HEK293 (cell line): ENCODE measurements around the gene SLC29A1.
"Not testable (repeated sequence)": the region's sequence is repeated elsewhere in the genome, so short reads cannot be mapped to it uniquely, and the experiment has no call there.

Source experiments
- CTCF ChIA-PET: fragments of 350-600 bp; formaldehyde crosslinking; extraction: SDS; loops from one replicate; lab custom pipeline; 2021; ENCODE audit warnings: antibody characterized with exemption; lab: Yijun Ruan, JAX
- POLR2A ChIA-PET: fragments of 300-600 bp; formaldehyde crosslinking; extraction: SDS; loops from one replicate; lab custom pipeline; 2020; ENCODE audit warnings: antibody characterized with exemption, inconsistent platforms; lab: Yijun Ruan, JAX
- H3K27ac ChIP-seq: fragments of 200-500 bp; sonication (Bioruptor generic); 2 replicates; pipeline ENCODE4 v1.5.1; 2014; ENCODE audit warnings: low read depth, low read length, control low read depth, inconsistent platforms; ENCODE audit errors: extremely low read depth
- H3K36me3 ChIP-seq, 2 experiments: fragments of 200-500 bp in 1 of 2; sonication (Bioruptor generic) in 1 of 2; 1 replicate in 1 of 2; 2 replicates in 1 of 2; pipeline ENCODE4 v1.5.1; 2014 to 2017; ENCODE audit warnings: inconsistent platforms in 2 of 2, low read length in 2 of 2; ENCODE audit not compliant: control insufficient read depth in 2 of 2, insufficient read depth in 1 of 2
- H3K4me1 ChIP-seq: fragments of 200-500 bp; sonication (Bioruptor generic); 2 replicates; pipeline ENCODE4 v1.5.1; 2014; ENCODE audit warnings: mild to moderate bottlenecking, low read length, inconsistent platforms; ENCODE audit not compliant: control insufficient read depth, insufficient read depth
- H3K4me3 ChIP-seq: 2 replicates; pipeline ENCODE4 v1.5.1; 2011; ENCODE audit warnings: low read depth, mild to moderate bottlenecking, control low read depth, low read length, moderate library complexity
- H3K9me3 ChIP-seq: fragments of 200-500 bp; sonication (Bioruptor generic); 2 replicates; pipeline ENCODE4 v1.5.1; 2014; ENCODE audit warnings: low read depth, low read length, inconsistent platforms; ENCODE audit not compliant: control insufficient read depth, insufficient read depth
- GLIS2 ChIP-seq: fragments of 450-650 bp; formaldehyde crosslinking; IDR thresholded peaks from 2 replicates; pipeline ENCODE4 v1.5.1; 2016; ENCODE audit warnings: missing biosample characterization, missing genetic modification characterization
- RBAK ChIP-seq: fragments of 450-650 bp; formaldehyde crosslinking; IDR thresholded peaks from 2 replicates; pipeline ENCODE4 v1.5.1; 2016; ENCODE audit warnings: missing biosample characterization, missing genetic modification characterization
- SCRT2 ChIP-seq: fragments of 450-650 bp; formaldehyde crosslinking; IDR thresholded peaks from 2 replicates; pipeline ENCODE4 v1.5.1; 2016; ENCODE audit warnings: missing biosample characterization, missing genetic modification characterization
- ZBTB49 ChIP-seq: fragments of 450-650 bp; formaldehyde crosslinking; IDR thresholded peaks from 2 replicates; pipeline ENCODE4 v1.5.1; 2016; ENCODE audit warnings: missing biosample characterization, missing genetic modification characterization, low read depth
- ZFP69B ChIP-seq: fragments of 450-650 bp; formaldehyde crosslinking; IDR thresholded peaks from 2 replicates; pipeline ENCODE4 v1.5.1; 2016; ENCODE audit warnings: missing biosample characterization, missing genetic modification characterization
- ZNF169 ChIP-seq: fragments of 450-650 bp; formaldehyde crosslinking; IDR thresholded peaks from 2 replicates; pipeline ENCODE4 v1.5.1; 2016; ENCODE audit warnings: missing biosample characterization, missing genetic modification characterization
- ZNF23 ChIP-seq: fragments of 450-650 bp; formaldehyde crosslinking; IDR thresholded peaks from 2 replicates; pipeline ENCODE4 v1.5.1; 2016; ENCODE audit warnings: missing biosample characterization, missing genetic modification characterization, borderline replicate concordance
- ZNF24 ChIP-seq: fragments of 450-650 bp; formaldehyde crosslinking; IDR thresholded peaks from 2 replicates; pipeline ENCODE4 v1.5.1; 2016; ENCODE audit warnings: missing biosample characterization, missing genetic modification characterization
- ZNF426 ChIP-seq: fragments of 450-650 bp; formaldehyde crosslinking; IDR thresholded peaks from 2 replicates; pipeline ENCODE4 v1.5.1; 2017; ENCODE audit warnings: missing biosample characterization, missing genetic modification characterization, mild to moderate bottlenecking, inconsistent platforms, moderate library complexity
- ZNF449 ChIP-seq: fragments of 450-650 bp; formaldehyde crosslinking; IDR thresholded peaks from 2 replicates; pipeline ENCODE4 v1.5.1; 2017; ENCODE audit warnings: missing biosample characterization, mild to moderate bottlenecking, missing genetic modification characterization, moderate library complexity
- ZNF560 ChIP-seq: fragments of 450-650 bp; formaldehyde crosslinking; IDR thresholded peaks from 2 replicates; pipeline ENCODE4 v1.5.1; 2017; ENCODE audit warnings: missing biosample characterization, missing genetic modification characterization, borderline replicate concordance
- ZNF629 ChIP-seq: fragments of 450-650 bp; formaldehyde crosslinking; IDR thresholded peaks from 2 replicates; pipeline ENCODE4 v1.5.1; 2017; ENCODE audit warnings: missing biosample characterization, missing genetic modification characterization
- ZNF664 ChIP-seq: fragments of 450-650 bp; formaldehyde crosslinking; IDR thresholded peaks from 2 replicates; pipeline ENCODE4 v1.5.1; 2016; ENCODE audit warnings: missing biosample characterization, missing genetic modification characterization
- ZNF701 ChIP-seq: fragments of 450-650 bp; formaldehyde crosslinking; IDR thresholded peaks from 2 replicates; pipeline ENCODE4 v1.5.1; 2016; ENCODE audit warnings: missing biosample characterization, missing genetic modification characterization
- ZNF791 ChIP-seq: fragments of 450-650 bp; formaldehyde crosslinking; IDR thresholded peaks from 2 replicates; pipeline ENCODE4 v1.5.1; 2016; ENCODE audit warnings: missing biosample characterization, missing genetic modification characterization
- ZNF830 ChIP-seq: fragments of 450-650 bp; IDR thresholded peaks from 2 replicates; pipeline ENCODE4 v1.5.0; 2018; ENCODE audit warnings: missing biosample characterization, missing genetic modification characterization, low read depth, mild to moderate bottlenecking, moderate library complexity
- ZSCAN18 ChIP-seq: fragments of 450-650 bp; formaldehyde crosslinking; IDR thresholded peaks from 2 replicates; pipeline ENCODE4 v1.5.1; 2016; ENCODE audit warnings: missing biosample characterization, missing genetic modification characterization

SLC29A1 gene

DNA sequence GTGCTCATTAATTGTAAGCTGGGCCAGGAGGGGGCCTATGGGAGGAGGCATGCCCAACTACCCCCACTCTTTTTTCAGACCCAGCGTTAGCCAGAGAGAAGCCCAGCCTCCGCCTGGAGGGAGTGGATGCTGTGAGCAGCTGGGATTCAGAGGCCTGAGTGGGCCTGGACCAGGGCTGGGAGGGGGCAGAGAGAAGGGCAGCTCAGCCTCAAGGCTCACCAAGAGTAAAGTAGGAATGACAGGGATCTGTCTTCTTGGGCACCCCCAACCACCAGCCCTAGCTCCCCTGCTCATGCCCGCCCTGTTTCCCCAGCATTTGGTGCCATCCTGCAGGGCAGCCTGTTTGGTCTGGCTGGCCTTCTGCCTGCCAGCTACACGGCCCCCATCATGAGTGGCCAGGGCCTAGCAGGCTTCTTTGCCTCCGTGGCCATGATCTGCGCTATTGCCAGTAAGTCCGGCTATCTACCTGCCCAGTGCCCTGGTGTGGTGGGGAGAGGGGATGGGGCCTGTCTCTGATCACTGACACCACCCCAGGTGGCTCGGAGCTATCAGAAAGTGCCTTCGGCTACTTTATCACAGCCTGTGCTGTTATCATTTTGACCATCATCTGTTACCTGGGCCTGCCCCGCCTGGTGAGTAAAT lies 6.8 kb downstream of the SLC29A1 start:
- Histone ChIP-seq H3K9me3 (no peaks in the 10 kb centered on the region), H3K4me1 (peaks cover 13% of the 10 kb centered on the region), H3K4me3 (no peak overlapping the region), H3K27ac (no peak overlapping the region), H3K36me3 (peaks cover 5 to 68% of the 10 kb centered on the region in 2 experiments; a peak in 2 of 3 replicates)
- no peak for TF ChIP-seq ZNF830
- TF ChIP-seq ZFP69B (tag by site-specific recombination) = no peak
- no peak for TF ChIP-seq ZNF629 (tag by site-specific recombination)
- TF ChIP-seq ZNF560 (tag by site-specific recombination) = no peak
- TF ChIP-seq ZSCAN18 = no peak
- no peak for TF ChIP-seq ZNF791 (tag by site-specific recombination)
- no peak for TF ChIP-seq ZNF664 (tag by site-specific recombination)
- no peak for TF ChIP-seq ZNF701 (tag by site-specific recombination)
- TF ChIP-seq GLIS2 (tag by site-specific recombination) = no peak
- no peak for TF ChIP-seq ZNF23
- no peak for TF ChIP-seq ZNF169 (tag by site-specific recombination)
- TF ChIP-seq ZNF426 (tag by site-specific recombination) = no peak
- ChIA-PET CTCF (interaction anchor here (0.6 to 1.5 kb wide), 4 partner anchors 8 to 58 kb away, joined by 3 to 7 read pairs (median 4); partner anchors contain the start of gene HSP90AB1), POLR2A (interaction anchor here (0.6 to 1.4 kb wide), 2 partner anchors 17 to 90 kb away, joined by 4 to 10 read pairs; partner anchors contain the start of gene HSP90AB1)

GRCh38 chr6:44231426-44231825 lies 8.0 kb downstream of the SLC29A1 start:
- H3K27ac ChIP-seq, H3K9me3 ChIP-seq, POLR2A ChIA-PET, H3K4me3 ChIP-seq, H3K4me1 ChIP-seq: not testable (repeated sequence)
- peak; percentile 51 for TF ChIP-seq SCRT2
- CTCF ChIA-PET = interaction anchor here (1.5 kb wide), 1 partner anchor 59 kb away, joined by 7 read pairs; no protein-coding TSS in a partner anchor
- H3K36me3 ChIP-seq = peaks cover 5 to 74% of the 10 kb centered on the region in 2 experiments; a peak in 2 of 3 replicates

GRCh38 chr6:44232676-44233566 lies 9.5 kb downstream of the SLC29A1 start:
- TF ChIP-seq RBAK (tag by site-specific recombination) (no peak), ZBTB49 (tag by site-specific recombination) (no peak), ZNF24 (tag by site-specific recombination) (no peak), ZNF449 (tag by site-specific recombination) (peak; percentile 71; the same call in 1 of the 2 replicates)
- no peak overlapping the region for H3K4me3 ChIP-seq
- no peaks in the 10 kb centered on the region for H3K9me3 ChIP-seq
- H3K27ac ChIP-seq = no peak overlapping the region
- POLR2A ChIA-PET = interaction anchor here (0.9 to 4.0 kb wide), 2 partner anchors 9 to 14 kb away, joined by 3 to 21 read pairs; partner anchors contain the start of genes HSP90AB1 and SLC29A1
- H3K4me1 ChIP-seq = peaks cover 4% of the 10 kb centered on the region; the same call in 1 of the 2 replicates
- H3K36me3 ChIP-seq = peaks cover 5 to 74% of the 10 kb centered on the region in 2 experiments; a peak in 2 of 3 replicates
- CTCF ChIA-PET = interaction anchor here (0.7 to 7.8 kb wide), 9 partner anchors 10 to 106 kb away, joined by 3 to 148 read pairs (median 6); partner anchors contain the start of genes HSP90AB1 and SLC29A1
